GM08714 (cell line): ENCODE results near the gene AHDC1.

Source experiments
- H3K4me3 ChIP-seq: fragments of 200-500 bp; sonication (Bioruptor generic); 2 replicates; pipeline ENCODE4 v1.5.1; 2014; ENCODE audit warnings: mild to moderate bottlenecking, low read length, inconsistent platforms
- ZNF274 ChIP-seq: IDR thresholded peaks from 2 replicates; pipeline ENCODE4 v1.6.1; 2012; ENCODE audit warnings: mild to moderate bottlenecking, low read depth, low read length

Gene AHDC1

GRCh38 chr1:27592931-27593677 is 10.8 kb downstream of the AHDC1 start:
- TF ChIP-seq ZNF274: no peak
- H3K4me3 ChIP-seq: no peak overlapping the region

- TF ChIP-seq ZNF274: no peak
- H3K4me3 ChIP-seq: no peak overlapping the region
These were observed 11.6 kb downstream of the AHDC1 start for GRCh38 chr1:27592232-27592930.

- H3K4me3 ChIP-seq: no peak overlapping the region
- TF ChIP-seq ZNF274: no peak
These were observed 12.3 kb downstream of the AHDC1 start for GRCh38 chr1:27591622-27592021.

GRCh38 chr1:27590917-27591508 is 12.9 kb downstream of the AHDC1 start:
- no peak overlapping the region for H3K4me3 ChIP-seq
- TF ChIP-seq ZNF274: no peak

DNA sequence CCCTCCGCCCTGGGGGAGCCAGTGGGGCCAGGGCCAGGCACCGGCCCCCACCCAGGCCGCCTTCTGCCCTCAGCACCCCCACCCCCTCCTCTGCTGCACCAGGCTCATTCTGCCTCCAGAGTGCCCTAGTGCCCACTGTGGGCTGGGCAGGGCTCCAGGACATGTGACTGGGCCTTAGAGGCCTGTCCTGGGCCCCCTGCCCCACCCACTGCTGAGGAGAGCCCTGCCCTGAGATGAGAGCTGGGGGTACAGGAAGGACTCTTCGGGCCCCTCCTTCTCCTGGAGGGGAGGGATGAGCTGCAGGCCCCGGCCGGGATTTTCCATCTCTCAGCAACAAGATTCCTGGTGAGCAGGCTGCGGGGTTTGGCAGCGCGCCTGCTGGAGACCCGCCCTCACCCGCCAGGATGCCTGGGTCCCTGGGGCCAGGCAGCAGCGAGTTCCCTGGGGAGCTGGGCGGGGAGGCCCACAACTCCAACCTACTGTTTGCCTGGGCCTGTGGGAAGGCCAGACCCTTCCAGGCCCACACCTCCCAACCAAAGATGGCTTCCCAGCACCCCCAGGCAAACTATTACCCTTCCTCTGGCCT is 14.0 kb downstream of the AHDC1 start:
- H3K4me3 ChIP-seq: no peak overlapping the region
- TF ChIP-seq ZNF274: no peak

DNA sequence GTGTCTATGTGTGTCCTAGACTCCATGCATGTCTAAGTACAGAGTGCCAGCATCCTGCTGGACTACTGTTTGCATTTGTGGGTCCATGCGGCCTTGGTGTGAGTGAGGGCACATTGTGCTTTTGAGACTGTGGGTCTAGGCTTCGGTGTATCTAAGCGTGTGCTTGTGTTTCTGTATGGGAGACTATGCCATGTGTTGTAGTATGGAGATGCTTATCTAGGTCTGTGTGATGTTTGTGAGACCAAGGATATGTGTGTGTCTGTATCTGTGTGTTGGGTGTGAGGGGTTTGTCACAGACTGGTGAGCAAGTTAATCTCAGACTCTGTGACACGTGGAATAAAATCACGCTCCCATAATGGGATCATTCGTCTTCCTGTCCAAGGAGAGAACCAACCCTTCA is 14.5 kb downstream of the AHDC1 start:
- no peak overlapping the region for H3K4me3 ChIP-seq
- TF ChIP-seq ZNF274: no peak

- H3K4me3 ChIP-seq: no peak overlapping the region
- TF ChIP-seq ZNF274: no peak
These were observed 15.4 kb downstream of the AHDC1 start for GRCh38 chr1:27588256-27589232.

- H3K4me3 ChIP-seq: no peak overlapping the region
- TF ChIP-seq ZNF274: no peak
These were observed 18.3 kb downstream of the AHDC1 start for GRCh38 chr1:27585684-27586083.

GRCh38 chr1:27584453-27584852 is 19.5 kb downstream of the AHDC1 start:
- no peak for TF ChIP-seq ZNF274
- no peak overlapping the region for H3K4me3 ChIP-seq

GRCh38 chr1:27583479-27583878 is 20.5 kb downstream of the AHDC1 start:
- no peak overlapping the region for H3K4me3 ChIP-seq
- TF ChIP-seq ZNF274: no peak

DNA sequence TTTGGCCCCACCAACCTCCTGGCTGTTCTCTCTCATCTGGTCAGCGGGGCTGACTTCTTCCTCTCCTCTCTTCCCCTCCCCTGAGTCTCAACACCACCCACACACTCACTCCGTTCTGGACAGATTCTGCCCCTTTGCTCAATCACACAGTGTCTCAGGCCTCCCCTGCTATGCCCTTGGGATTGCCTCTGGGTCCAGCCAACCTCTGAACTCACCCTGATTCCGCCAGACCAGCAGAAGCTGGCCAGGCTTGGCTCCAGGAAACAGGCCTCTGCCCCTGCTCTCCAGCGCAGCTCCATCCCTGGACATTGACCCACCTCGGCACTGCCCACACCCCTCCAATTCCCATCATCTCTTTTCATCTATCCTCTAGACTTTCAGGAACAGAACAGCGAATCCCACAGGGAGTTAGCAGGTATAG is 22.1 kb downstream of the AHDC1 start:
- no peak overlapping the region for H3K4me3 ChIP-seq
- no peak for TF ChIP-seq ZNF274

DNA sequence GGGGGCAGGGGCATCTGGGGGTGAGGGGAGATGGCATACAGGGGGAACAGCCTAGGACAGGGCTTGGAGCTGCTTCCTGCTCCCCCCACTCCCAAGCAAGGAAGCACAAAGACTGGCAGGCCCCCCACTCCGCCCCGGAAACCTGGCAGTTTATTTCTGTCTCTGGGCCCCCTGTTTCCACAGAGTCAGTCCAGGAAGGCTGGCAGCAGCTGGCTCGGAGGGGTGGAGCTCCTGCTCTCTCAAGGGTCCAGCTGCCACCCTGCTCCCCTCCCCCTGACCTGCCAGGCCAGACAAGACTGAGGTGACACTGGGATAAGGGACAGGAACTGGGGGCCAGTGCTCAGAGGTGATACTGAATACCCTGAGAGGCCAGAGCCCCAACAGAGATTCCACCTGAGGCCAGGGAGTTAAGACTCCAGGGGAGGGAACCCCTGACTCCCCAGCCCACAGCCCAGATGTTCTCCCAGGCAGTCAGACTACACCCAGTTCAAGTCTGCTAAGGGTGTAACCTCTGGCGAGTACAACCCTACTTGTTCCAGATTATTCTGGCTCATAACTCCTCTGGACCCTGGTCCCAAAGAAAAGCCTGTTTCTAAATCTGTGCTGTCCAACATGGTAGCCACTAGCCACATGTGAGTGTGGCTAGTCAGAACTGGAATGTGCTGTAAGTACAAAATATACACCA is 26.3 kb downstream of the AHDC1 start:
- no peak for TF ChIP-seq ZNF274
- no peak overlapping the region for H3K4me3 ChIP-seq

DNA sequence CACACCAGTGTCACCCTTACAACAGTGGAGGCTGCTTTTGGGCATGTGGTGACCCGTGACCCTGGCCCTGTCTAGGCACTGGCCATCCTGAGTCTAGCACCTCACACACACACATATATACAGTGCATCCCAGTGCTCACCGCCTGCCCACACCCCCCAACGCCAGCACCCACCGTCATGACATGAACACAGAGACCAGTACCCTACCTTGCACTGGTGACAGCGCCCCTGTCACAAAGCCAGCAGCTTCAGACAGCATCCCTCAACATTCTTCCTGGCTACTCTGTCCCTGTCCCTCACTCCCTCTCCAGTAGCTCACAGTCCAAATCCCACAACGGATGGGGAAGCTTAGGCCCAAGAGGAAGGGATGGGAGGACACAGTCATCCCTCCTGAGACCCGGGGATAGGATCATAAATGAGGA is 27.1 kb downstream of the AHDC1 start:
- TF ChIP-seq ZNF274: no peak
- no peak overlapping the region for H3K4me3 ChIP-seq
